ENCODE results near the gene RAD52.
"Not testable (repeated sequence)": the region's sequence is repeated elsewhere in the genome, so short reads cannot be mapped to it uniquely, and the experiment has no call there.

The RAD52 gene

DNA sequence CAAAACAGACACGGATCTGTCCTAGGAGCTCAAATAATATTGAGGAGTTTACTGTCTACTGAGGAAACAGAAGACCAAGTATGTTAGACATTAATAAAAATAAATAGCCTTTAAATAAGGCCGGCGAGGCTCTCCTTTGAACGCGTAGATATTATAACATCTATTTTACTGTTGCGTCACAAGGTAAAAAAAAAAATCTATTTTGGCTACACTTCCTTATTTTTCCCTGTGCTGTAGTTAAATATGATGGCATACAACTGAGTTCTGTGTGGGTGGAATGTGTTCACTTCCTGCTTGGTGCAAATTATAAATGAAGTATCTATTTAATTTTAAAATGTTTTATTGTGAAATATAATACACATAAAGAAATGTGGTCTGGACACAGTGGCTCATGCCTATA lies 17.2 kb upstream of the RAD52 start:
- DNase-seq, result no peak

GRCh38 chr12:958588-959123 lies 9.2 kb upstream of the RAD52 start:
- no peak for DNase-seq

DNA sequence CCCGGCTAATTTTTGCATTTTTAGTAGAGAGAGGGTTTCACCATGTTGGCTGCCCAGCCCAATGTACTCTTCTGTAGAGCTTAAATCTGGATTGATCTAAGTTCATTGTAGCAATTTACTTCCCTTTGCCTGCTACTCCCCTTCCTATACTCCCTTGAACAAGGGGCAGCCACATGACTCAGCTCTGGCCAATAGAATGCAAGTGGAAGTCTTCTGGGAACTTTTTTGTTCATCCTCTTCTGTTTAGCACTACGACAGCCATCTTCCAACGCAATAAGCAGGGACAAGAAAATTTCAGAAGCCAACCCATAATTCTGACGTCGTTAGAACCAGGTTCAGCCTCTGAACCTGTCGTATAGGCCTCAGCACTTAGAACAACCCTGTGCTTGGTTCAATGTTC lies 6.4 kb upstream of the RAD52 start:
- DNase-seq, result no peak

DNA sequence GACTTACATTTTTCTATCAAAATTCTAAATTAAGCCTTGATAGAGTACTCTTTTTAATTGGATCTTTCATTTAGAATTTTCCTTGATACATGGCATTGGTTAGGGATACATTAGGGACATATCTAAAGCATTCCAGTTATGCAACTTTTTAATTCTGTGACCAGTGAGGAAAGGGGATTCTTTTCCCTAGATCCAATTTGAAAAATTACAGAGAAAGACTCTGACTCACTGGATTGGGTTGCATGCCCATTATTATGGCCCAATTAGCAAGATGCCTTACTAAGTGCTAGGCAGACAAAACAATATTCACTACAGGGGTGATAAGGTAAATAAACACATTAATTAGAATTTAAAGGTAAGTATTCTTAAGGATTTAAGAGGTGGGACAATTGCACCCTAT lies 5.2 kb upstream of the RAD52 start:
- DNase-seq, result no peak

GRCh38 chr12:953776-954175 lies 4.3 kb upstream of the RAD52 start:
- no peak for DNase-seq

DNA sequence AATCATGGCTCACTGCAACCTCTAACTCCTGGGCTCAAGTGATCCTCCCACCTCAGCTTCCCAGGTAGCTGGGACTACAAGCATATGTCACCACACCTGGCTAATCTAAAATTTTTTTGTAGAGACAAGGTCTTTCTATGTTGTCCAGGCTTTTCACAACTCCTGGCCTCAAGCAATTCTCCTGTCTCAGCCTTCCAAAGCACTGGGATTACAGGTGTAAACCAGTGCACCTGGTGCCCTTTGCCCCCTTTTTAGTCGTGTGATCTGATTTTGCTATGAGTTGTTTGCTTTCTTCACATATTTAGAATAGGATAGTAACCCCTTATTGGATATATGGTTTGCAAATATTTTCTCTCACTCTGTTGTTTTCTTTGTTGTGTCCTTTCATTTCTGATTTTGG lies 1.7 kb upstream of the RAD52 start:
- DNase-seq, result no peak

DNA sequence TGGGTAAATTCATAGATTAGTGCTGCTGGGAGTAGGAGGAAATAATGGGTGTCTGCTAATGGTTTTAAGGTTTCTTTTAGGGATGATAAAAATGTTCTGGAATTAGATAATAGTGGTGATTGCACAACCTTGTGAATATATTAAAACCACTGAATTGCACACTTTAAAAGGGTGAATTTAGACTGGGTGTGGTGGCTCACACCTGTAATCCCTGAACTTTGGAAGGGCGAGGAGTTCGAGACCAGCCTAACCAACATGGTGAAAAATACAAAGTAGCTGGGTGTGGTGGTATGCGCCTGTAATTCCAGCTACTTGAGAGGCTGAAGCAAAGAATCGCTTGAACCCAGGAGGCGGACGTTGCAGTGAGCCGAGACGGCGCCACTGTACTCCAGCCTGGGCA lies 1.3 kb downstream of the RAD52 start:
- no peak for DNase-seq

GRCh38 chr12:946631-947030 lies 2.9 kb downstream of the RAD52 start:
- no peak for DNase-seq

- DNase-seq, result no peak
Measured at GRCh38 chr12:946212-946611, 3.3 kb downstream of the RAD52 start.

- DNase-seq, result no peak
Measured at GRCh38 chr12:944211-944610, 5.3 kb downstream of the RAD52 start.

DNA sequence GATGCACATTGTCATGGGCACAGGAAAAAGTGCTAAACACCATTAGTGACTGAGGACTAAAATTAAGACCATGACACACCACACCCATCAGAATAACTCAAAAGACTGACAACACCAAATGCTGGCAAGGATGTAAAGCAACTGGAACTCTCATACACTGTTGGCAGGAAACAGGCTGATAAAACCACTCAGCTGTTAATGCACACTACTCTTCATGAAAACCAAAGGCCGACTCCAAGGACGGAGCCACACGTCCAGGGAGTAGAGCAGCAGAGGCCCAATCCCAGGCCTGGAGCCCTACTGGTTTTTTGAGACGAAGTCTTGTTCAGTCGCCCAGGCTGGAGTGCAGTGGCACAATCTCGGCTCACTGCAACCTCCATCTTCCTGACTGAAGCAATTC lies 6.4 kb downstream of the RAD52 start:
- DNase-seq, result no peak

- no peak for DNase-seq
Measured at GRCh38 chr12:938810-939209, 10.7 kb downstream of the RAD52 start.

DNA sequence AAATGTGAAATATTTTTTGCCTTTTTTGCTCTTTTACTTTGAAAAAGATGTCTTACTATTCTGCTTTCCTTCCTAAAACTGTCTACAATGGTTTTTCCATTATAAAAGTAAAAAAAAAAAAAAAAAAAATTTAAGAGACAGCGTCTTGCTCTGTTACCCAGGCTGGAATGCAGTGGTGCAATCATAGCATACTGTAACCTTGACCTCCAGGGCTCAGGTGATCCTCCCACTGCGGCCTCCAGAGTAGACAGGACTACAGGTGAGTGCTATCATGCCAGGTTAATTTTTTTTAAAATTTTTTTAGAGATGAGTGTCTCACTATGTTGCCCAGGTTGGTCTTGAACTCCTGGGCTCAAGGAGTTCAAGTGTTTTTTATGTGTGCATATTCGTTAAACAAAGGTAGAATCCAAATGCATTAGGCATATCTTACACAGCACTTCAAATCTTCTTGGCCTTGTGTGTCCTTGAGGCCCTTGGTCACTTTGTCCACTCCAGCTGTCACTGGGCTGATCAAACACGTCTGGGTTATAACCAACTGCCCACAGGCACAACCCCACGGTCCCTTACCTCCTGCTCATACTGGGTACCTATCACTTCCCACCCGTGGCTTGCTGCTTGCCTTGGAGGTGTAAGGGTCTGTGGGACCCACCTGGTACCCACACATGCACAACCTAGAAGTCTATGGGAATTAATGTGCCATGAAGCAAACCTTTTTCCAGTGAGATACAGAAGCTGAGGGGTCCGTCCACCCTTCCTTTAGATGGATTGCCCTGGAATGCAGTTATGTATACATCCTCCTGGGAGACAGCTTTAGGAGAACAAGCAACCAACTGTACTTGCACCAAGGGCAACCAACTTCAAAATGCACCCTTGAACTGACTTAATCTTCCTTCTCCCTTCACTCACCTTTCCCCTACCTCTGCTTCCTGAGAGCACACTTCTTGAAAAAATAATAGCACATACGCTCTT lies 12.8 kb downstream of the RAD52 start:
- DNase-seq, result no peak

DNA sequence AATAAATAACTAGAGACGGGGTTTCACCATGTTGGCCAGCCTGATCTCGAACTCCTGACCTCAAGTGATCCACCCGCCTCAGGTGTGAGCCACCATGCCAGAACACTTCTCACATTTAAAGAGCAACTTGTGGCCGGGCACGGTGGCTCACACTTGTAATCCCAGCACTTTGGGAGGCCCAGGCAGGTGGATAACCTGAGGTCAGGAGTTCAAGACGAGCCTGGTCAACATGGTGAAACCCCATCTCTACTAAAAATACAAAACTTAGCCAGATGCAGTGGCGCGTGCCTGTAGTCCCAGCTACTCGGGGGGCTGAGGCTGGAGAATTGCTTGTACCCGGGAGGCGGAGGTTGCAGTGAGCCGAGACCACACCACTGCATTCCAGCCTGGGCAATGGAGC lies 13.6 kb downstream of the RAD52 start:
- not testable (repeated sequence) for DNase-seq

DNA sequence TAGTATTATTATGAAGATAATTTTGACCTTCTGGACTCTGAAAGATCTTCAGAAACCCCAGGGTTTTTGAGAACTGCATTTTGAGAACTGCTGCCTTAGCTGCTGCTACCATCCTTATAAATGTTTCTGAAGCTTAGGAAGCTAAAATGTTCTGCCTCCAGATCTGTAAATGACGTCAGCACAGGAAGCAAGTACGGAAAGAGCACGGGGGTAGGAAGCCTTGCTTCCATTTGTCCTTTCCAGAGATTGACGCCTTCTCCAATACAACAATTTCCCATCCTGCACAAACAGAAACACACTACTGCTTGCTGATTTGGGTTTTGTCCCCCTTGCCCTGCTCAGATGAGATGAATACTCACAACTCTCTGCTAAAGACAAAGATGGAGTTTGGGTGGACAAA lies 17.9 kb downstream of the RAD52 start:
- DNase-seq, result no peak

GRCh38 chr12:931060-931459 lies 18.4 kb downstream of the RAD52 start:
- DNase-seq, result no peak

DNA sequence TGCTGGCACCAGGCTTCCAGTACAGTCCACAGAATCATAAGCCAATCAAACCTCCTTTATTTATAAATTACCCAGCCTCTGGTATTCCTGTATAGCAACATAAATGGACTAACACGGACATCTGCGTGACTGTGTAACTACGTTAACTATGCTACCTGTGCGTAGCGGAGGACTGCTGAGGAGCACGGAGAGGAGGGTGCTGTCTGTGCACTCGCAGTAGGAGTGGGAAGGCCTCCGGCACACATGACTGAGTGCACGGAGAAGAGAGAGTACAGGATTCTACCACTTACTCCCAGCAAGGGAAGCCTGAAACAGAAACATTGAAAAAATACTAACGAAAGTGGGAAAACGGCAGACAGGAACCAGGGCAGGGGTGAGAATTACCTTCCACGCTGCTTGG lies 22.9 kb downstream of the RAD52 start:
- no peak for DNase-seq

DNA sequence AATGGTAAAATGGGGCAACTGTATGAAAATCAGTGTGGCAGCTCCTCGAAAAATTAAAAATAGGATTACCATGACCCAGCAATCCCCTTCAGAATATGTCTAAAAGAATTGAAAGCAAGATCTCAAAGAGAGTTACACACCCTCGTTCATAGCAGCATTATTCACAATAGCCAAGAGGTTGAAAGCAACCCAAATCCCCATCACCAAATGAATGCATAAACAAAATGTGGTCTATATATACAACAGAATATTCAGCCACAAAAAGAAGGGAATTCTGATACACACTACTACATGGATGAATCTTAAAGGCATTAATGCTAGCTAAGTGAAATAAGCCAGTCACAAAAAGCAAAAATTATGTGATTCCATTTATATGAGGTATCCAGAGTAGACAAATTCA lies 27.2 kb downstream of the RAD52 start:
- no peak for DNase-seq

DNA sequence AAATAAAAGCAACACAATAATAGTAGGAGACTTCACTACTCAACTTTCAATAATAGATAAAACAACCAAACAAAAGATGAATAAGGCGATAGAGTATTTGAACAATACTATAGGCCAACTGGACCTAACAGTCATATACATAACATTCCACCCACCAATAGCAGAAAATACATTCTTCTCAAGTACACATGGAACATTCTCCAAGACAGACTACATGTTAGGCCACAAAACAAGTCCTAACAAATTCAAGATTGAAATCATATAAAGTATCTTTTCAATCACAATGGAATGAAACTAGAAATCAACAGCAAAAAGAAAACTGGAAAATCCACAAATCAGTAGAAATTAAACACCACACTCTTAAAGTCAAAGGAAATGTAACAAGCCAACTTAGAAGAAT lies 28.8 kb downstream of the RAD52 start:
- no peak for DNase-seq

DNA sequence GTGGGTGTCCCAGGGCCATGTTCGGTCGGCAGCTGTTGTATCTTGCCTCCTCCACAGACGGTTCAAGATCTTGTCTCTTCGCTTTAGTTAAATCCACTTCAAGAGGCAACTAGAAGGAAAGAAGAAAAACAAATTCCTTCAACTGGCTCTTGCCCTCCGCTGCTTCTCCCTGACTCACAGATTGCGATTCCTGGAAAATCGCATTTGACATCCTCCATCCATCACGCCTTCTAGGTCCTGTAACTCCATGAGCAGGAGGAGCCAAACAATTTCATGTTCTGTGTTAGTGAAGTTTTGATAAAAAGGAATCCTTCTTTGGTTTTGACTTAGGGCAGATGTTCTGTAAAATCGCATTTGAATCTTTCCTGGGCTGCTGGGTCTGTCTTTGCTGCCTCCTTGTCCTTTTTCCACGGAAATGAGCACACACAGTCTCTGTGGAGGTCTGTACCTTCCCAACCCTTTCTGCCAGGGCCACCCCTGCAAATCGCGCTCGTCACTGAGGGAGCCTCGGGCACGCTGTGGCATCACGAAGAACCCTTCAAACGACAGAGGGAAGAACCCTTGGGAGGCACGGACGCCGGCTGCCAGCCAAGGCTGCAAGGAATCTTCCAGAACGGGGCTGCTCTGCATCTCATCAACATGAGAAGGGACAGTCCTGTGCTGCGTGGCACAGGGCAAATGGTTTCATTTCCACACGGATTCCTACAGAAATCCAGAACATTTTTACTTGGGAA lies 32.6 kb downstream of the RAD52 start:
- no peak for DNase-seq

DNA sequence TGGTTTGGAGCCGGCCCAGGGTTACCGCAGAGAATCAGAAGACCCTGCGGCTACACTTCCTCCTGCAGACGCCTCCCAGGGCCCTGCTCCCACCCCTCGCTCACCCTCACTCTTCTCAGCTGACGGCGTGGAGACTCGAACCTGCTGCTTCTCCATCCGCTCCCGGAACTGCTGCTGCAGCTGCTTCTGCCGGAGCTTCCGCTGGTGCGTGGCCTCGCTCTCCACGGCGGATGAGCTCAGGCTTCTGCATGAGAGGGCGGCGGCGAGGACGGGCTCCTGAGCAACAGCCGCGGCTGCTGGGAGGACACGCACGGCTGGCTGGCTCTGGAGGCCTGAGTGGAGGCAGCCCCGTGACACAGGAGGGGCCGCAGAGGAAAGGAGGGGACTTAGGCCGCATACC lies 33.3 kb downstream of the RAD52 start:
- no peak for DNase-seq

DNA sequence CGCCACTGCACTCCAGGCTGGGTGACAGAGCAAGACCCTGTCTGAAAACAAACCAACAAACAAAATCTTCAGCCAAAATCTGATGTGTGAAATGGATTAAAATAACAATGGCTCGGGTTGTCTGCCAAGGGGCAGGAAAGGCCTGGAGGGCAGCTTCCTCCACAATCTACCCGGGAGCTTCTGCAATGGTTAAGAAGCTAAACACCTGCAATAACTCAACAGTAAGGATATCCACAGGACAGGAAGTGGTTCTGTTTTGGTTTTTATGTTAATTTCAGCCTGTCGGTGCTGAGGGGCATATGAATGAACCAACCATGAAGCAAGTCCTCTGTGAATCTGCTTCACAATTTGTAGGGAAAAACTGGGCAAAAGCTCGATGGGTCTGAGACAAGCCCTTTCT lies 34.4 kb downstream of the RAD52 start:
- DNase-seq, result no peak

- DNase-seq, result no peak
Measured at GRCh38 chr12:913919-914698, 35.4 kb downstream of the RAD52 start.

All from NCI-H1105 (cell line).